HepG2 (cell line): ENCODE data around the gene COL4A3. TPM values are rescaled to one million over a fixed set of nuclear protein-coding genes. Genes with fewer than 3 reads are reported as not detected.
A peak's percentile ranks its signal among the peaks of the same experiment; 100 is the strongest.

Experiments
- CEBPZ ChIP-seq: IDR thresholded peaks from 2 replicates; pipeline ENCODE4 v1.6.1; 2012; ENCODE audit warnings: low read length, improper control_type of control experiment
- ERF ChIP-seq: IDR thresholded peaks from 2 replicates; pipeline ENCODE4 v1.6.1; 2018; ENCODE audit warnings: missing biosample characterization, missing genetic modification reagents
- GABPA ChIP-seq, 2 experiments: IDR thresholded peaks; 2 replicates each; pipeline ENCODE4 v1.6.1; 2011 to 2016; ENCODE audit warnings: low read depth in 2 of 2, low read length in 1 of 2, missing biosample characterization in 1 of 2, missing genetic modification characterization in 1 of 2
- JUNB ChIP-seq: sonication (generic); formaldehyde crosslinking; IDR thresholded peaks from 2 replicates; pipeline ENCODE4 v1.8.0; 2022; ENCODE audit warnings: missing genetic modification reagents, mild to moderate bottlenecking, borderline replicate concordance
- MZF1 ChIP-seq: sonication (generic); formaldehyde crosslinking; IDR thresholded peaks from 2 replicates; pipeline ENCODE4 v1.8.1; 2023; ENCODE audit warnings: mild to moderate bottlenecking, missing genetic modification reagents, borderline replicate concordance
- NCOA2 ChIP-seq: sonication (generic); formaldehyde crosslinking; IDR thresholded peaks from 2 replicates; pipeline ENCODE4 v1.8.0; 2022; ENCODE audit warnings: inconsistent platforms
- NONO ChIP-seq, 2 experiments: fragments of 450-650 bp in 1 of 2; sonication (generic) in 1 of 2; formaldehyde crosslinking in 1 of 2; IDR thresholded peaks in 1 of 2; conservative IDR thresholded peaks in 1 of 2; 2 replicates each; pipeline versions ENCODE4 v1.6.1 to v1.8.0; 2017 to 2022; ENCODE audit warnings: mild to moderate bottlenecking in 1 of 2, missing genetic modification reagents in 1 of 2, moderate library complexity in 1 of 2
- RXRA ChIP-seq: sonication (generic); formaldehyde crosslinking; IDR thresholded peaks from 2 replicates; pipeline ENCODE4 v1.5.1; 2020; ENCODE audit warnings: missing genetic modification reagents
- SKIL ChIP-seq: sonication (generic); formaldehyde crosslinking; IDR thresholded peaks from 2 replicates; pipeline ENCODE4 v1.8.0; 2022; ENCODE audit warnings: missing genetic modification reagents, mild to moderate bottlenecking, moderate library complexity, borderline replicate concordance
- SOX13 ChIP-seq, 3 experiments: fragments of 450-650 bp in 1 of 3; sonication (generic) in 1 of 3; formaldehyde crosslinking in 1 of 3; IDR thresholded peaks in 2 of 3; conservative IDR thresholded peaks in 1 of 3; 2 replicates each; pipeline versions ENCODE4 v1.5.0 to v1.6.1; 2016 to 2020; ENCODE audit warnings: antibody characterized with exemption in 1 of 3, mild to moderate bottlenecking in 1 of 3, missing compliant biosample characterization in 1 of 3, missing genetic modification reagents in 1 of 3, moderate library complexity in 1 of 3
- SP1 ChIP-seq, 2 experiments: fragments of 450-650 bp in 1 of 2; sonication (generic) in 1 of 2; formaldehyde crosslinking in 1 of 2; IDR thresholded peaks; 2 replicates each; pipeline versions ENCODE4 v1.4.0 to v1.6.1; 2016 to 2020; ENCODE audit warnings: missing genetic modification reagents in 1 of 2
- ZNF281 ChIP-seq: sonication (generic); formaldehyde crosslinking; IDR thresholded peaks from 2 replicates; pipeline ENCODE4 v1.4.0; 2020; ENCODE audit warnings: missing genetic modification reagents, borderline replicate concordance
- ZNF350 ChIP-seq: sonication (generic); formaldehyde crosslinking; IDR thresholded peaks from 2 replicates; pipeline ENCODE4 v1.4.0; 2020; ENCODE audit warnings: mild to moderate bottlenecking, low read depth, missing genetic modification reagents, borderline replicate concordance
- ZNF383 ChIP-seq: sonication (generic); formaldehyde crosslinking; IDR thresholded peaks from 2 replicates; pipeline ENCODE4 v1.4.0; 2020; ENCODE audit warnings: missing genetic modification reagents, mild to moderate bottlenecking, borderline replicate concordance
- polyA plus RNA-seq, 8 experiments: library from polyadenylated mRNA; depleted of rRNA in 3 of 8; stranded (reverse) in 7 of 8; unstranded in 1 of 8; fragments of >200 nt; fragmentation: Illumina TruSeq in 4 of 8; extraction: Trizol in 4 of 8; gene quantifications; 2 replicates each; pipeline versions ENCODE4 v1.2.1 to v1.2.3, GENCODE V29; 2011 to 2016; ENCODE audit warnings: low read depth in 4 of 8, missing spikeins in 1 of 8, mixed read lengths in 1 of 8; ENCODE audit not compliant: insufficient read depth in 1 of 8
- total RNA-seq, 5 experiments: library from RNA; depleted of rRNA; stranded (reverse); fragments of >200 nt; fragmentation: Illumina TruSeq; extraction: Trizol; gene quantifications; 2 replicates each; pipeline ENCODE4 v1.2.3, GENCODE V29; 2016; ENCODE audit warnings: low read depth in 1 of 5
- TF ChIP-seq, protein P1 (sequence below): sonication (generic); formaldehyde crosslinking; IDR thresholded peaks from 2 replicates; pipeline ENCODE4 v1.8.0; 2022; ENCODE audit warnings: low read depth, missing genetic modification reagents

COL4A3 gene
- total and polyA plus RNA-seq, 2 of the 13 experiments (the other 11 are each of a cell fraction or from before 2014, with no cell fraction given), result 0.02 TPM; not detected in 1

DNA sequence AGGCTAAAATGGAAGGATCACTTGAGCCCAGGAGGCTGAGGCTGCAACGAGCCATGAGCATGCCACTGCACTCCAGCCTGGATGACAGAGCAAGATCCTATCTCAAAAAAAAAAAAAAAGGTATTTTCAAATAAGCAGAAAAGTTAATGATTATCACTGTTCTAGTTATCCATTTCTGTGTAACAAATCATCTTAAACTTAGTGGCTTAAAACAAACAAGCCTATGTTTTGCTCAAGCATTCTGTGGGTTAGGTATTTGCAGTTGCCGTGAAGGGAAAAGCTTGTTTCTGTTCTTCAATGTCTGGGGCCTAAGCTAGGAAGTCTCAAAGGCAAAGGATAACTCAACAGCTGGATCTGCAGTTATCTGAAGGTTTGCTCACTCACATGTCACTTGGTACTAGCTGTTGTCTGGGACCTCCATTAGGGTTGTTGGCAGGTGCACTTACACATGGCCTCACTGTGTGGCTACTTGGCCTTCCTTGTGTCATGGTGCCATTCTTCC is 174.7 kb downstream of the COL4A3 start (continued):
- TF ChIP-seq ZNF281 (CRISPR knock-in tag) (no peak), NCOA2 (CRISPR knock-in tag) (peak; percentile 33; the same call in 1 of the 2 replicates), SP1 (IDR thresholded peaks at IDR 0.05) (no peak), SP1 (CRISPR knock-in tag; IDR thresholded peaks at IDR 0.05) (no peak), RXRA (CRISPR knock-in tag) (no peak), MZF1 (CRISPR knock-in tag) (no peak), ZNF383 (CRISPR knock-in tag) (no peak), SKIL (CRISPR knock-in tag) (no peak), SOX13 (IDR thresholded peaks at IDR 0.05) (no peak), SOX13 (CRISPR knock-in tag; conservative IDR thresholded peaks at IDR 0.05 in 1 of 2, IDR thresholded peaks at IDR 0.05 in 1 of 2) (peak in 1 of 2 experiments; percentile 45; a peak in 1 of 4 replicates), ERF (CRISPR knock-in tag) (peak; percentile 33; the same call in 1 of the 2 replicates), JUNB (CRISPR knock-in tag) (no peak), GABPA (IDR thresholded peaks at IDR 0.05; ENCODE audit: low read depth, low read length) (no peak), GABPA (CRISPR knock-in tag; IDR thresholded peaks at IDR 0.05; ENCODE audit: low read depth) (no peak), NONO (IDR thresholded peaks at IDR 0.05) (no peak), NONO (CRISPR knock-in tag; conservative IDR thresholded peaks at IDR 0.05) (no peak), CEBPZ (no peak), ZNF350 (CRISPR knock-in tag) (no peak)
- TF ChIP-seq, protein P1, sequence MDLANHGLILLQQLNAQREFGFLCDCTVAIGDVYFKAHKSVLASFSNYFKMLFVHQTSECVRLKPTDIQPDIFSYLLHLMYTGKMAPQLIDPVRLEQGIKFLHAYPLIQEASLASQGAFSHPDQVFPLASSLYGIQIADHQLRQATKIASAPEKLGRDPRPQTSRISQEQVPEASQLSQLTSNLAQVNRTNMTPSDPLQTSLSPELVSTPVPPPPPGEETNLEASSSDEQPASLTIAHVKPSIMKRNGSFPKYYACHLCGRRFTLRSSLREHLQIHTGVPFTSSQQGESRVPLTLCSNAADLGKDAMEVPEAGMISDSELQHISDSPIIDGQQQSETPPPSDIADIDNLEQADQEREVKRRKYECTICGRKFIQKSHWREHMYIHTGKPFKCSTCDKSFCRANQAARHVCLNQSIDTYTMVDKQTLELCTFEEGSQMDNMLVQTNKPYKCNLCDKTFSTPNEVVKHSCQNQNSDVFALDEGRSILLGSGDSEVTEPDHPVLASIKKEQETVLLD (CRISPR knock-in tag), result no peak
